HFFc6 (cell line): Measurements from ENCODE around the gene DHX35. TPM values are rescaled to one million over a fixed set of nuclear protein-coding genes. Genes with fewer than 3 reads are reported as not detected.

Experiments used
- DNase-seq: peaks from one replicate; pipeline ENCODE4 v3.0.0-alpha.2; 2018
- H3K27ac Mint-ChIP-seq: 2 replicates; pipeline ENCODE4 v1.8.0; 2020; ENCODE audit warnings: mild to moderate bottlenecking, mixed read lengths
- H3K27me3 Mint-ChIP-seq: 2 replicates; pipeline ENCODE4 v1.8.0; 2021; ENCODE audit warnings: mild to moderate bottlenecking, moderate library complexity, mixed read lengths; ENCODE audit not compliant: insufficient read depth
- H3K36me3 Mint-ChIP-seq: 2 replicates; pipeline ENCODE4 v1.8.0; 2021; ENCODE audit warnings: low read depth, mixed read lengths
- H3K4me1 Mint-ChIP-seq: 2 replicates; pipeline ENCODE4 v1.8.0; 2020; ENCODE audit warnings: low read depth, mixed read lengths
- H3K4me3 Mint-ChIP-seq: 2 replicates; pipeline ENCODE4 v1.8.0; 2020; ENCODE audit warnings: mild to moderate bottlenecking, moderate library complexity, mixed read lengths
- H3K9me3 Mint-ChIP-seq: 2 replicates; pipeline ENCODE4 v1.8.0; 2020; ENCODE audit warnings: mild to moderate bottlenecking, mixed read lengths
- CTCF ChIP-seq: fragments of 200-600 bp; sonication (generic); IDR thresholded peaks from 2 replicates; pipeline ENCODE4 v1.5.0; 2021; ENCODE audit warnings: antibody characterized with exemption, mild to moderate bottlenecking
- total RNA-seq, 6 experiments: library from RNA; stranded (reverse); fragmentation: NEBNext Ultra II Directional; extraction: Animal tissue kit (Norgen Biotek cat#: 25700); gene quantifications; 2 replicates in 1 of 6; 3 replicates in 5 of 6; pipeline ENCODE4 v1.2.3, GENCODE V29; 2021

DHX35 gene
- total RNA-seq, 6 experiments from 2014 or later: 5.7 to 7.6 (median 6.8) TPM

- H3K36me3 Mint-ChIP-seq: peaks cover 7% of the 10 kb centered on the region; the same call in 1 of the 2 replicates
- peaks cover 37% of the 10 kb centered on the region for H3K4me1 Mint-ChIP-seq
- no peaks in the 10 kb centered on the region for H3K9me3 Mint-ChIP-seq
- no peak overlapping the region for H3K4me3 Mint-ChIP-seq
- H3K27ac Mint-ChIP-seq: peak overlapping the region; percentile 66
- 0 out of 2 replicates have a peak, but pooled peaks cover 2% of the 10 kb centered on the region for H3K27me3 Mint-ChIP-seq
- TF ChIP-seq CTCF: peak; percentile 64
- DNase-seq: peak; percentile 46
These were observed 26.9 kb upstream of the DHX35 start for GRCh38 chr20:38935285-38935684.

GRCh38 chr20:38935967-38936407 is 26.2 kb upstream of the DHX35 start:
- Mint-ChIP-seq H3K9me3 (no peaks in the 10 kb centered on the region), H3K27me3 (0 out of 2 replicates have a peak, but pooled peaks cover 2% of the 10 kb centered on the region), H3K27ac (peak overlapping the region; percentile 66), H3K36me3 (peaks cover 7% of the 10 kb centered on the region; the same call in 1 of the 2 replicates), H3K4me3 (no peak overlapping the region), H3K4me1 (peaks cover 36% of the 10 kb centered on the region)
- no peak for DNase-seq
- TF ChIP-seq CTCF: no peak

GRCh38 chr20:38937000-38937399 is 25.1 kb upstream of the DHX35 start:
- H3K4me1 Mint-ChIP-seq: peaks cover 30% of the 10 kb centered on the region
- H3K9me3 Mint-ChIP-seq: no peaks in the 10 kb centered on the region
- no peak for TF ChIP-seq CTCF
- H3K27ac Mint-ChIP-seq: no peak overlapping the region; the same call in 1 of the 2 replicates
- peaks cover 7% of the 10 kb centered on the region; the same call in 1 of the 2 replicates for H3K36me3 Mint-ChIP-seq
- H3K4me3 Mint-ChIP-seq: no peak overlapping the region
- DNase-seq: no peak
- H3K27me3 Mint-ChIP-seq: peaks cover 2% of the 10 kb centered on the region; the same call in 1 of the 2 replicates

- no peak for DNase-seq
- no peak for TF ChIP-seq CTCF
- peaks cover 23% of the 10 kb centered on the region for H3K4me1 Mint-ChIP-seq
- peaks cover 7% of the 10 kb centered on the region; the same call in 1 of the 2 replicates for H3K36me3 Mint-ChIP-seq
- no peak overlapping the region for H3K4me3 Mint-ChIP-seq
- no peaks in the 10 kb centered on the region for H3K9me3 Mint-ChIP-seq
- H3K27ac Mint-ChIP-seq: no peak overlapping the region
- H3K27me3 Mint-ChIP-seq: peaks cover 2% of the 10 kb centered on the region; the same call in 1 of the 2 replicates
These were observed 24.1 kb upstream of the DHX35 start for GRCh38 chr20:38937978-38938473.

- no peak overlapping the region for H3K4me3 Mint-ChIP-seq
- H3K36me3 Mint-ChIP-seq: peaks cover 7% of the 10 kb centered on the region; the same call in 1 of the 2 replicates
- H3K9me3 Mint-ChIP-seq: no peaks in the 10 kb centered on the region
- H3K4me1 Mint-ChIP-seq: peaks cover 15% of the 10 kb centered on the region
- H3K27ac Mint-ChIP-seq: no peak overlapping the region
- H3K27me3 Mint-ChIP-seq: no peaks in the 10 kb centered on the region; the same call in 1 of the 2 replicates
- TF ChIP-seq CTCF: no peak
- no peak for DNase-seq
These were observed 22.5 kb upstream of the DHX35 start for GRCh38 chr20:38939686-38940085.
